ENCODE results near the gene SDK1.

Gene SDK1

DNA sequence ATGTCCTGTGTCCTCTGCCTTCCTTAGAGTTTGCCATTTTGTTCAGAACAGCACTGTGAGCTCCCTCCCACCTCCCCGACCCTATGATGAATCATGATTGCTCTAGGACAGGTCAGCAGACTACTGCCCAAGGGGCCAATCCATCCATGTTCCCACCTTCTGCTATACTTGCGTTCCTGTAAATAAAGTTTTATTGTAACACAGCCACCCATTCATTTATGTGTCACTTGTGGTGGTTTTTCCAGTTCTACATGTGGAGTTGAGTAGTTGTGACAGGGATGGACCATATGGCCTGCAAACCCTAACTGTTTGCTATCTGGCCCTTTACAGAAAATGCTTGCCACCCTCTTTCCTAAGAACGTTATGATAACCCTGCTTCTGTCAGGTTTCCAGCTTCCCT is 387.8 kb downstream of the SDK1 start:
- no peak overlapping the region for H2BK120ac ChIP-seq (ENCODE audit: low read depth, low read length)
- H2BK12ac ChIP-seq (ENCODE audit: low read length in 2 of 2), result no peak overlapping the region
- no peak overlapping the region for H3K9ac ChIP-seq (ENCODE audit: low read length)
- H2BK5ac ChIP-seq (ENCODE audit: low read depth, low read length, poor library complexity, severe bottlenecking), result no peak overlapping the region
- H3K18ac ChIP-seq (ENCODE audit: low read depth in 1 of 2, low read length in 2 of 2), result no peak overlapping the region
- H3K4me1 ChIP-seq (ENCODE audit: control insufficient read depth, insufficient read depth, low read depth, low read length), result peaks cover 5% of the 10 kb centered on the region
- no peak overlapping the region for H3K23ac ChIP-seq (ENCODE audit: low read length in 2 of 2)
- H3K27ac ChIP-seq (ENCODE audit: low read length, poor library complexity, severe bottlenecking), result no peak overlapping the region
- no peak overlapping the region for H2BK15ac ChIP-seq (ENCODE audit: low read depth, poor library complexity, severe bottlenecking)
- H2AFZ ChIP-seq (ENCODE audit: low read depth, low read length), result no peak overlapping the region
- H3K4ac ChIP-seq (ENCODE audit: low read depth in 1 of 2, low read length in 2 of 2), result no peak overlapping the region
- no peaks in the 10 kb centered on the region for H3K9me3 ChIP-seq (ENCODE audit: control insufficient read depth, low read length)
- no peak overlapping the region for H4K91ac ChIP-seq (ENCODE audit: low read length)
- H3K27me3 ChIP-seq (ENCODE audit: control insufficient read depth in 1 of 2, insufficient read depth in 1 of 2, low read length in 2 of 2), result no peaks in the 10 kb centered on the region
- no peak overlapping the region for H2AK5ac ChIP-seq (ENCODE audit: low read length, severe bottlenecking)
- no peak overlapping the region for H3K4me3 ChIP-seq (ENCODE audit: insufficient read depth in 1 of 2, low read depth in 1 of 2, low read length in 2 of 2)
- WGBS, result 88% methylated on average over 2 of the region's 3 CpGs
- no peak overlapping the region for H3K4me2 ChIP-seq (ENCODE audit: low read length, poor library complexity, severe bottlenecking)
- no peak overlapping the region for H4K8ac ChIP-seq (ENCODE audit: low read length)
- H3K36me3 ChIP-seq (ENCODE audit: control insufficient read depth in 1 of 2, insufficient read depth in 2 of 2, low read depth in 1 of 2, low read length in 2 of 2), result no peaks in the 10 kb centered on the region
- H3K14ac ChIP-seq (ENCODE audit: low read length in 2 of 2), result no peak overlapping the region
- no peak for DNase-seq
- H3K79me1 ChIP-seq (replicated peaks; ENCODE audit: low read length, poor library complexity, severe bottlenecking), result no peaks in the 10 kb centered on the region

DNA sequence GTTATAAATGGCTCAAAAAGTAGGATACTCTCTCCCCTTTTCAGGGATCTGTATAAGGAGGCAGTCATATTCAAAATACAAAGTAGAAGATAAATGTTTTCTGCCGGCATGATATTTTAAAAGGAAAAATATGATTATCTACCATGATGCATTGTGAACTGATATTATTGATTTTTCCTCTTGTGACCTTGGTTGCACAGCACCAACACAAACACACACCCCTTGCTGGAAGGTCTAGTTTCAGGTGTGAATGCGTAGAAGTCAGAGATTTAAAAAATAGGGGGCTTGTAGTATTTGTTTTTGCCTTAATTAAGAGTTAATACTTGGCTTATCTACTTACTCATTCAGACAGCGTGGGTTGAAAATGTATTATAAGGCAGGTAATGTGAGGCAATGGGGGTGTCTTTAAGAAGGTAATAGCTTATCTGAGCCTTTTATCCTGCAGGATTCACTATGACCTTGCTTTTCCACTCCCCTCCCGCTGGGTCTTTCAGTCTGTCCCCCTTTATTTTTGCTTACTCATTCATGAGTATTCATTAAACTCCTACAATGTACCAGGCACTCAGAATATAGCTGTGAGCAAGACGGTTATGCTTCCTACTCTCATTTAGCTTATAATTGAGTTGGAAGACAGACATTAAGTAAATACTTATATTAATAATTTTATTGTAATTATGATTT is 390.6 kb downstream of the SDK1 start:
- no peak overlapping the region for H3K18ac ChIP-seq (ENCODE audit: low read depth in 1 of 2, low read length in 2 of 2)
- WGBS, result 94% methylated on average over 2 of the region's 5 CpGs
- DNase-seq, result no peak
- H3K27me3 ChIP-seq (ENCODE audit: control insufficient read depth in 1 of 2, insufficient read depth in 1 of 2, low read length in 2 of 2), result no peaks in the 10 kb centered on the region
- no peak overlapping the region for H3K4me3 ChIP-seq (ENCODE audit: insufficient read depth in 1 of 2, low read depth in 1 of 2, low read length in 2 of 2)
- H2AK5ac ChIP-seq (ENCODE audit: low read length, severe bottlenecking), result no peak overlapping the region
- H2BK5ac ChIP-seq (ENCODE audit: low read depth, low read length, poor library complexity, severe bottlenecking), result no peak overlapping the region
- no peak overlapping the region for H2BK15ac ChIP-seq (ENCODE audit: low read depth, poor library complexity, severe bottlenecking)
- no peaks in the 10 kb centered on the region for H3K4me1 ChIP-seq (ENCODE audit: control insufficient read depth, insufficient read depth, low read depth, low read length)
- H3K9ac ChIP-seq (ENCODE audit: low read length), result no peak overlapping the region
- no peak overlapping the region for H3K4ac ChIP-seq (ENCODE audit: low read depth in 1 of 2, low read length in 2 of 2)
- H3K27ac ChIP-seq (ENCODE audit: low read length, poor library complexity, severe bottlenecking), result no peak overlapping the region
- H2AFZ ChIP-seq (ENCODE audit: low read depth, low read length), result no peak overlapping the region
- no peak overlapping the region for H4K8ac ChIP-seq (ENCODE audit: low read length)
- H3K36me3 ChIP-seq (ENCODE audit: control insufficient read depth in 1 of 2, insufficient read depth in 2 of 2, low read depth in 1 of 2, low read length in 2 of 2), result no peaks in the 10 kb centered on the region
- no peaks in the 10 kb centered on the region for H3K79me1 ChIP-seq (replicated peaks; ENCODE audit: low read length, poor library complexity, severe bottlenecking)
- no peak overlapping the region for H4K91ac ChIP-seq (ENCODE audit: low read length)
- no peak overlapping the region for H2BK12ac ChIP-seq (ENCODE audit: low read length in 2 of 2)
- H3K9me3 ChIP-seq (ENCODE audit: control insufficient read depth, low read length), result no peaks in the 10 kb centered on the region
- no peak overlapping the region for H2BK120ac ChIP-seq (ENCODE audit: low read depth, low read length)
- H3K14ac ChIP-seq (ENCODE audit: low read length in 2 of 2), result no peak overlapping the region
- no peak overlapping the region for H3K4me2 ChIP-seq (ENCODE audit: low read length, poor library complexity, severe bottlenecking)
- no peak overlapping the region for H3K23ac ChIP-seq (ENCODE audit: low read length in 2 of 2)

DNA sequence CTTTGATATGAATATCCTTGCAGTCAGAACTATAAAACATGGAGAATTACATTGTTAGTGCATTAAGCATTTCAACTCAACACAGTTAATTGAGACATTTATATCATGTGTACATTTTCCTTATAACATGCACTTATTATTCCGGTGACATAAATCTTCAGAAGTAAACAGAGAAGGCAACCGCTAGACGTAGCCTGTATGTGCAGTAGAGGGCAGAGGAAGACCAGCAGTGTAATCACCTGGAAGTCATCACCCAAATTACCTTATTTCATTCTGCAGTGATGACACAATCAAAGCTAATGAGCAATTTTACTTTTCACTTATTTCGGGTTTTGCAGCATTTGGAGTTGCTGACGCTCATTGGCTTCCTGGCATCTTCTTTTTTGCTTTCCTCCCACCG is 394.6 kb downstream of the SDK1 start:
- WGBS, result 90% methylated on average over 6 of the region's 6 CpGs
- no peak for DNase-seq
- Histone ChIP-seq H2BK15ac (ENCODE audit: low read depth, poor library complexity, severe bottlenecking) (no peak overlapping the region), H3K23ac (ENCODE audit: low read length in 2 of 2) (no peak overlapping the region), H2AFZ (ENCODE audit: low read depth, low read length) (no peak overlapping the region), H3K27me3 (ENCODE audit: control insufficient read depth in 1 of 2, insufficient read depth in 1 of 2, low read length in 2 of 2) (no peaks in the 10 kb centered on the region), H3K4me3 (ENCODE audit: insufficient read depth in 1 of 2, low read depth in 1 of 2, low read length in 2 of 2) (no peak overlapping the region), H3K9ac (ENCODE audit: low read length) (no peak overlapping the region), H3K18ac (ENCODE audit: low read depth in 1 of 2, low read length in 2 of 2) (no peak overlapping the region), H3K4me2 (ENCODE audit: low read length, poor library complexity, severe bottlenecking) (no peak overlapping the region), H4K8ac (ENCODE audit: low read length) (no peak overlapping the region), H4K91ac (ENCODE audit: low read length) (no peak overlapping the region), H2BK12ac (ENCODE audit: low read length in 2 of 2) (no peak overlapping the region), H3K4ac (ENCODE audit: low read depth in 1 of 2, low read length in 2 of 2) (no peak overlapping the region), H3K27ac (ENCODE audit: low read length, poor library complexity, severe bottlenecking) (no peak overlapping the region), H3K4me1 (ENCODE audit: control insufficient read depth, insufficient read depth, low read depth, low read length) (no peaks in the 10 kb centered on the region), H2BK5ac (ENCODE audit: low read depth, low read length, poor library complexity, severe bottlenecking) (no peak overlapping the region), H3K36me3 (ENCODE audit: control insufficient read depth in 1 of 2, insufficient read depth in 2 of 2, low read depth in 1 of 2, low read length in 2 of 2) (no peaks in the 10 kb centered on the region), H3K9me3 (ENCODE audit: control insufficient read depth, low read length) (no peaks in the 10 kb centered on the region), H2AK5ac (ENCODE audit: low read length, severe bottlenecking) (no peak overlapping the region), H2BK120ac (ENCODE audit: low read depth, low read length) (no peak overlapping the region), H3K79me1 (replicated peaks; ENCODE audit: low read length, poor library complexity, severe bottlenecking) (no peaks in the 10 kb centered on the region), H3K14ac (ENCODE audit: low read length in 2 of 2) (no peak overlapping the region)

DNA sequence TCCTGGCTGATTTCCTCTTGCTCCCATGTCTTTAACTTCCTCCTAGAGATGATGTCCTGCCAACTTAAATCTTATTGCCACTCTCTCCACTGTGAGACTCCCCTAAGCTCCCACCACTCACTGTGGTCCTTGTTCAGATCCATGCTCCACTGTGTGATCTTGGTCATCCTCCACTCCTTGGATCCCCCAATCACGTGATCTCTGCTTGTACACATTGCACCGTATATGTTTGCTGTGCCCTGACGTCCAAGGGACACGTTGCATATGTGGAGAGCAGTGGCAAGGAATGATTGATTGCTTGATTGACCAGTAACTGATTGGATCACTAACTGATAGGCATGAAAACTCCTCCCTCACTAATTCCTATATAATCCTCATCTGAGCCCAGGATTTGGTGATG is 395.1 kb downstream of the SDK1 start:
- Histone ChIP-seq H4K8ac (ENCODE audit: low read length) (no peak overlapping the region), H3K79me1 (replicated peaks; ENCODE audit: low read length, poor library complexity, severe bottlenecking) (no peaks in the 10 kb centered on the region)

More for the DNA sequence above, 395.1 kb downstream of the SDK1 start:
- no peak overlapping the region for H4K91ac ChIP-seq (ENCODE audit: low read length)
- no peak overlapping the region for H2BK15ac ChIP-seq (ENCODE audit: low read depth, poor library complexity, severe bottlenecking)
- no peaks in the 10 kb centered on the region for H3K9me3 ChIP-seq (ENCODE audit: control insufficient read depth, low read length)
- H3K9ac ChIP-seq (ENCODE audit: low read length), result no peak overlapping the region
- no peaks in the 10 kb centered on the region for H3K27me3 ChIP-seq (ENCODE audit: control insufficient read depth in 1 of 2, insufficient read depth in 1 of 2, low read length in 2 of 2)
- H2AFZ ChIP-seq (ENCODE audit: low read depth, low read length), result no peak overlapping the region
- H2BK120ac ChIP-seq (ENCODE audit: low read depth, low read length), result no peak overlapping the region
- H3K36me3 ChIP-seq (ENCODE audit: control insufficient read depth in 1 of 2, insufficient read depth in 2 of 2, low read depth in 1 of 2, low read length in 2 of 2), result no peaks in the 10 kb centered on the region
- H3K18ac ChIP-seq (ENCODE audit: low read depth in 1 of 2, low read length in 2 of 2), result no peak overlapping the region
- no peak overlapping the region for H3K4ac ChIP-seq (ENCODE audit: low read depth in 1 of 2, low read length in 2 of 2)
- no peak overlapping the region for H2BK5ac ChIP-seq (ENCODE audit: low read depth, low read length, poor library complexity, severe bottlenecking)
- no peak overlapping the region for H2BK12ac ChIP-seq (ENCODE audit: low read length in 2 of 2)
- 90% methylated on average over 4 of the region's 4 CpGs for WGBS
- H3K14ac ChIP-seq (ENCODE audit: low read length in 2 of 2), result no peak overlapping the region
- H3K4me2 ChIP-seq (ENCODE audit: low read length, poor library complexity, severe bottlenecking), result no peak overlapping the region
- H3K4me1 ChIP-seq (ENCODE audit: control insufficient read depth, insufficient read depth, low read depth, low read length), result no peaks in the 10 kb centered on the region
- H3K23ac ChIP-seq (ENCODE audit: low read length in 2 of 2), result no peak overlapping the region
- DNase-seq, result no peak
- H3K4me3 ChIP-seq (ENCODE audit: insufficient read depth in 1 of 2, low read depth in 1 of 2, low read length in 2 of 2), result no peak overlapping the region
- no peak overlapping the region for H2AK5ac ChIP-seq (ENCODE audit: low read length, severe bottlenecking)
- H3K27ac ChIP-seq (ENCODE audit: low read length, poor library complexity, severe bottlenecking), result no peak overlapping the region

All from mesenchymal stem cell (in vitro differentiated cells and primary cell).